ENCODE results near the gene WDR87.

DNA sequence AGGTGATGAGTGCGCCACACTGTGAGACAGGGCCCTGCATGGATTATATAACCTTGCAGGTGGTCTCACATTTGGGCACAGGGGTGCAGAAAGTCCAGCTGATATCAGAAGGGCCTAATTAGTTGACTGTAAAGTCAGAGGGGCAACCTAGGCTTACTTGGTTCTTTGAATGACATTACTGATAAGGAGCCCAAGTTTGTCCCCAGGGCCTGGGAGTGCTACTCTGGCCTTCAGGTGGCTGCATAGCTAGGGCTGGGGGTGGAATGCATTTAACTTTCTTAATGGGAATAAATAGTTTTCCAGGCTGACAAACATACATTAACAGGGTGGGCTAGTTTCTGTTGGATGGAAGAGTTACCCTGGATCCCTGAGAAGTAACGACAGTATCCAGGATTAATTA lies 3.3 kb downstream of the WDR87 start:
- TF ChIP-seq, protein P1, sequence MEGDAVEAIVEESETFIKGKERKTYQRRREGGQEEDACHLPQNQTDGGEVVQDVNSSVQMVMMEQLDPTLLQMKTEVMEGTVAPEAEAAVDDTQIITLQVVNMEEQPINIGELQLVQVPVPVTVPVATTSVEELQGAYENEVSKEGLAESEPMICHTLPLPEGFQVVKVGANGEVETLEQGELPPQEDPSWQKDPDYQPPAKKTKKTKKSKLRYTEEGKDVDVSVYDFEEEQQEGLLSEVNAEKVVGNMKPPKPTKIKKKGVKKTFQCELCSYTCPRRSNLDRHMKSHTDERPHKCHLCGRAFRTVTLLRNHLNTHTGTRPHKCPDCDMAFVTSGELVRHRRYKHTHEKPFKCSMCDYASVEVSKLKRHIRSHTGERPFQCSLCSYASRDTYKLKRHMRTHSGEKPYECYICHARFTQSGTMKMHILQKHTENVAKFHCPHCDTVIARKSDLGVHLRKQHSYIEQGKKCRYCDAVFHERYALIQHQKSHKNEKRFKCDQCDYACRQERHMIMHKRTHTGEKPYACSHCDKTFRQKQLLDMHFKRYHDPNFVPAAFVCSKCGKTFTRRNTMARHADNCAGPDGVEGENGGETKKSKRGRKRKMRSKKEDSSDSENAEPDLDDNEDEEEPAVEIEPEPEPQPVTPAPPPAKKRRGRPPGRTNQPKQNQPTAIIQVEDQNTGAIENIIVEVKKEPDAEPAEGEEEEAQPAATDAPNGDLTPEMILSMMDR (IDR thresholded peaks at IDR 0.05) = no peak
- TF ChIP-seq EZH2 (IDR thresholded peaks at IDR 0.05) = no peak

All from neural progenitor cell (in vitro differentiated cells).